DMS153 (cell line): ENCODE measurements around the gene KAZALD1.

Experiments used
- DNase-seq: peaks from one replicate; lab custom pipeline; 2025; lab: John Stamatoyannopoulos, UW

The KAZALD1 gene

GRCh38 chr10:101067356-101068083, 5.7 kb downstream of the KAZALD1 start:
- peak; percentile 72 for DNase-seq

GRCh38 chr10:101069441-101069840, 7.7 kb downstream of the KAZALD1 start:
- no peak for DNase-seq

- no peak for DNase-seq
These were observed 8.3 kb downstream of the KAZALD1 start for GRCh38 chr10:101070098-101070497.

GRCh38 chr10:101071267-101071884, 9.6 kb downstream of the KAZALD1 start:
- no peak for DNase-seq

- no peak for DNase-seq
These were observed 10.2 kb downstream of the KAZALD1 start for GRCh38 chr10:101071885-101072433.

- DNase-seq, result no peak
These were observed 11.1 kb downstream of the KAZALD1 start for GRCh38 chr10:101072923-101073322.

- no peak for DNase-seq
These were observed 11.8 kb downstream of the KAZALD1 start for GRCh38 chr10:101073631-101074030.

- DNase-seq, result no peak
These were observed 14.0 kb downstream of the KAZALD1 start for GRCh38 chr10:101075775-101076174.

GRCh38 chr10:101076630-101077029, 14.8 kb downstream of the KAZALD1 start:
- no peak for DNase-seq

GRCh38 chr10:101079874-101080273, 18.1 kb downstream of the KAZALD1 start:
- DNase-seq, result no peak

GRCh38 chr10:101080933-101081931, 19.4 kb downstream of the KAZALD1 start:
- no peak for DNase-seq

- DNase-seq, result no peak
These were observed 24.1 kb downstream of the KAZALD1 start for GRCh38 chr10:101085846-101086245.

GRCh38 chr10:101087376-101087775, 25.6 kb downstream of the KAZALD1 start:
- DNase-seq, result no peak

GRCh38 chr10:101087965-101088364, 26.2 kb downstream of the KAZALD1 start:
- no peak for DNase-seq

- peak; percentile 62 for DNase-seq
These were observed 27.9 kb downstream of the KAZALD1 start for GRCh38 chr10:101089520-101090299.

GRCh38 chr10:101090597-101090996, 28.8 kb downstream of the KAZALD1 start:
- no peak for DNase-seq

- peak; percentile 49 for DNase-seq
These were observed 29.9 kb downstream of the KAZALD1 start for GRCh38 chr10:101091546-101092290.

- DNase-seq, result no peak
These were observed 31.1 kb downstream of the KAZALD1 start for GRCh38 chr10:101092881-101093354.

GRCh38 chr10:101094121-101094879, 32.5 kb downstream of the KAZALD1 start:
- DNase-seq, result no peak

- no peak for DNase-seq
These were observed 33.2 kb downstream of the KAZALD1 start for GRCh38 chr10:101095004-101095403.
